GM18507 (cell line): Measurements from ENCODE around the gene LMBR1L.
A peak's percentile ranks its signal among the peaks of the same experiment; 100 is the strongest.
"Not testable (repeated sequence)": the region's sequence is repeated elsewhere in the genome, so short reads cannot be mapped to it uniquely, and the experiment has no call there.

Source experiments
- DNase-seq: peaks from one replicate; pipeline ENCODE4 v3.0.0; 2011; ENCODE audit warnings: low read depth; ENCODE audit not compliant: insufficient read length; ENCODE audit errors: extremely low spot score
- FAIRE-seq: peaks from 2 replicates; lab custom pipeline; 2011; peaks lifted over from hg19 to GRCh38; lab: Jason Lieb, UNC

The LMBR1L gene

DNA sequence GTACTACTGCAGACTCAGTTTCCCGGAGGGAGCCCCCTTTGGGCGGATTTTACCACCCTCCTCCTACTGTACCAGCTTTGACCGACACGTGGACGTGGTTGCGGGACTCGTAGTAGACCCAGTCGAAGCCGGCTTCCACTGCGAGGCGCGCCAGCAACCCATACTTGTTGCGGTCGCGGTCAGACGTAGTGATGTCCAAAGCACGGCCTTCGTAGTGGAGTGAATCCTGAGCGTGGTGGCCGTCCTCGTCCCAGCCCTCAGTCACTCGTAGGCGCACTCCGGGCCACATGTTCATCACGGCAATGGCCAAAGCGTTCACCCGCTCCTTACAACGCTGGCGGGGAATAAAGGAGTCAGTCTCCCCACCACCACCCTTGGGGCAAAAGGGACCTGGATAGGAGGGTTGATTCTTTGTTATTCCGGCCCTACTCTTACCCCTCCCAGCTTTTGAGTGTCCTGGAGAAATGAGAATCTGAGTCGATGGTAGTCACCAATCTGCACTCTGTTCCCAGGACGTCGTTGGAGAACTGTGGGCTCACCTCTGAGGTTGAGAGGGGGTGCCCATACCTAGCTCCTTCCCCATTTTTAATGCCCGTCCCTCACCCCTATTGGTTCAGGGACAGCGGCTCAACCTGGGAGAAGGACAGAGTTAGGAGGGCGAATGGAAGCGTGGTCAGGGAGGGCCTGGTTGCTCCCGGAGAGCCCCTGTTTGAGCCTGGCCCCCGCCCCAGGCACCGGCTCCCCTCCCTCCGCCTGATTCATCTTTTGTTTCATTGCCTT, 19.4 kb downstream of the LMBR1L start:
- DNase-seq (no peak), FAIRE-seq (no peak)

DNA sequence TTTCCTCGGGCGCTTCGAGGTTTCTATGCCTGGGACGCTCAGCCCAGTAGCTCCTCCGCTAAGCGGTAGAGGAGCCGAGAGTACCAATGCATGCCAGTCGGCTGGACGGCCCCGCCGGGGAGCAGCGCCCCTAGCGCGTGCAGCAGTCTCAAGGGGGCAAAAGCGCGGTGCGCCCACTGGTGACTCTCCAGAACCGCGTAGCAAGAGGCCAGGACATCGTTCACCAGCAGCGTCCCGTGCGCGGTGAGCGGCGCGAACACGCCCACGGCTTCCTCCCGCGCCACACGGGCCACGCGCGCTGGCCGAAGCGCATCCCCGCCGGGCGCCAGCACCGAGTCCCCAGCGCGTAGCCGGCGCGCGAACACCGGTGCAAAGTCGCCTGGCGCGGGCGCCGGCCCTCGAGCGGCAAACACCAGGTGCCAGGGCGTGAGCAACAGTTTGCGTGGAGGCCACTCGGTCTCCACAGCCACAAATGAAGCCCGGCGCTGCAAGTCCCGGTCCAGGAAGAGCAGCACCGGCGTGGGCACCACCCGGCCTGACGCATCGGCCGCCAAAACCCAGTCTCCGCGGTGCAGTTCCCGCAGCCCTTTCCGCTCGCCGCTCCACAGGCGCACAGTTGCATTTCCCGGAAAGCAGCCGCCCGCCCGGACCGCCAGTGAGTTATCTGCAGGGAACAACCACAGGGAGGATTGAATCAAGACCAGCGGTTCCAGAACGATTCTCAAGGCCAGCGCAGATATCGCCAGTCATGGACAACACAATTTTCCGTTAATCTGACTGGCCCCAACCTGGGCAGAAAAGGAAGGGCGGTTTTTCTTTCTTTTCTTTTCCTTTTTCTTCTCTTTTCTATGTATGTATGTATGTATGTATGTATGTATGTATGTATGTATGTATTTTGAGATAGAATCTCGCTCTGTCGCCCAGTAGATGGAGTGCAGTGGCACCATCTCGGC, 20.6 kb downstream of the LMBR1L start:
- no peak for DNase-seq
- FAIRE-seq, result no peak

DNA sequence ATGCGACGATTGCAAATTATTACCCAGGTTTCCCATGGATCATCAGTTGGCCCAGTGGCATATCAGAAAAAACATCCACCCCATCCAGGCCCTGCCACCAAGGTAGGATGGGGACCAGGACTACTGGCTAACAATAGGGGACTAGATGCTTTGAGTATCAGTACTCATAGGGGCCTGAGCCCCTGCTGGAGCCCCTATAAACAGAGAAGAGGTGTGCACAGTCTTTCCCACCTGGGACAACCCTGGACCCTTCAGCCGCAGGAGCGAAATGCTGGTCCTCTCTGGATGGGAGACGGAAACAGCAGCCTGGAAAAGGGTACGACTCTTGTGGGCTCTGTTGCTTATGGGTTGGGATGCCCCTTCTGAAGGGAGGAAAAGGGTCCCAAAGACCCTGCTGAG, 21.7 kb downstream of the LMBR1L start:
- DNase-seq, result no peak
- no peak for FAIRE-seq

DNA sequence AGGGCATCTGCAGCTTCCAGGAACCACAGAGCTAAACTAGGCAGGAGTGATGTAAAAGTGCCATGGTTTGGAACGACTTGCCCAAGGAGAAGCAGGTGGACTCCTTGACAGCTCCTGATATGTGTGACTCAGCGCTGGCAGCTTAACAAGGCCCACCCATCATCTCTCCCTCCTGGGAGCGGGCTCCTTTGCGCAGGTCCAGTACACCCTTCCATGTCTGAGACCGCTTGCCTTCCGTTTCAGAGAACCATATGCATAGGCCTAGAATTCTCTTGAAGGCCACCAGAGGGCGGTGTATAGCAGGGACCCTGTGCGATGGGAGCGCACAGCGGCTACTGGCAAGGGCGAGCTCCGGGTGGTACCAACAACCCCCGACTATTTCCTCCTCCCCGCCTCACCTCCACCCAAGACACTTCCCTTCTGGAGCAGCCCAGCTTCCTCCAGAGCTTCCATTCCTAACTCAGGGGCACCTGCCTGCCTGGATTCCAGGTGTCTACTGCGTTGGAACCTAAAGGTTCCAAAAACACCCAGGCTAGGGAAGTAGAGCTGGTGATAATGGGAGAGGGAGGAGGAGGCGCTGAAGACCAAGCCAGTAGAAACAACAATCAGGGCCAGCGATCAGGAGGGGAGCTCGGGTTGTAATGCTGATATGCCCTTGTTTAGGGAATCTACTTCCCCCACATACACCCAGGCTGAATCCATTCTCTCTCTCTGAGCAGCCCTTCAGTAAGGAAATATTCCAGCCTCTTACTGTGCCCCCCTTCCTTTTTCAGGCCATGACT, 22.3 kb downstream of the LMBR1L start:
- FAIRE-seq, result peak; percentile 88
- peak; percentile 55 for DNase-seq

DNA sequence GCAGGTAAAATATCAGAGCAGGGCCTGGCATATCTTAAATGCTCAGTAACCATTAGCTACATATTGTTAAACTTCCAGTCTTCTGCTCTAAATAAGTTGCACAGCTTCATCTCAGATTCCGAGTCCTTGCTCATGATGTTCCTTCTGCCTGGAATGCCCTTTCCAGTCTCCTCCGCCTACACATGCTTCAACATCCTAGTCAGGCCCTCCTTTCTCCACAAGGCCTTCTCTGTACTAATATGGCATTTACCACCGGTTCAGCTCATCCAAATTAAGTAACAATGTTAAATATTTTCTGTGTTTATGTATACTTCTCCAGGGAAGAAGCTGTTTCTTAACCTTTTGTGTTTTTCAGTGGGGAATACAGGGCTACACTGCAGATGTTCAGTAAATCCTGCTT, 24.5 kb downstream of the LMBR1L start:
- no peak for DNase-seq

DNA sequence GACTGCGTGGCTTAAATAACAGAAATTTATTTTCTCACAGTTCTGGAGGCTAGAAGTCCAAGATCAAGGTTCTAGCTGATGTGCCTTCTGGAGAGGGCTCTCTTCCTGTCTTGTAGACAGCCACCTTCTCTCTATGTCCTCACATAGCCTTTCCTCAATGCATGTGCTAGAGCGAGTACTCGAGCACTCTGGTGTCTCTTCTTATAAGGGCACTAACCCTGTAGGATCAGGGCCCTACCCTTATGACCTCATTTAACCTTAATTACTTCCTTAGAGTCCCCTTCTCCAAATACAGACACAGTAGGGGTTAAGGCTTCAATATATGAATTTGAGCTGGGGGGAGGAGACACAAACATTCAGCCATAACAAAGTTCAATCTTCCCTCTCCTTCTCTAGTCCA, 26.2 kb downstream of the LMBR1L start:
- FAIRE-seq (no peak), DNase-seq (no peak)

More for the DNA sequence above, 24.5 kb downstream of the LMBR1L start:
- FAIRE-seq, result no peak

DNA sequence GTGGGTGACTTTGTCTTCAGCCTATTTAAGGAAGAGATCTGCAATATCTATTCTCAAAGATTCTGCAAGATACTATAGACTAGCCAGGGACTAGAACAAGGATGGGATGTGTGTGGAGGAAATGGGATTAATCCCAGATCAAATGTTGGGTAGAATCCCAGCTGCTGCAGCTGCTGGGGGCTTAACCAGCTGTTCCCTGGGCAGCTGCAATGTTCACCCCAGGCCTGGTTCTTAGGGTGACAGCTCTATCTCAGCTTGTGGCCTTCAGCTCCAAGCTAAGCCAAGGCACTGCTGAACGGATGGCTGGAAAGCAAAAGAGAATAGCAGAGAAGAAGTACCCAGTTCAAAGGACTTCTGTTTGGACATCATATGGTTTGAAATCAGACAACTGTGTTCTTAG, 30.9 kb downstream of the LMBR1L start:
- no peak for FAIRE-seq
- no peak for DNase-seq

DNA sequence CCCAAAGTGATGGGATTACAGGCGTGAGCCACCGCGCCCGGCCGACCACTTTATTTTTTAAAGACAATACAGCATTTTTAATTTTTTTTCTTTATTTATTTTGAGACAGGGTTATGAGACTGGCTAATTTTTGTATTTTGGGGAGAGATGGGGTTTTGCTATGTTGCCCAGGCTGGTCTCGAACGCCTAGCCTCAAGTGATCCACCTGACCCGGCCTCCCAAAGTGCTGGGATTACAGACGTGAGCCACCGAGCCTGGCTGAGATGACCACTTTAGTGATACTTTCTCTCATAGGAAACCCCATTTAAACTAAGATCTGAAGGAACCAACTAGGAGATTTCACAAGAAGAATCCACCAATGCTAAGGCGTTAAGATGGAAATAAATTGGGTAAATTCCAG, 39.7 kb downstream of the LMBR1L start:
- FAIRE-seq (no peak), DNase-seq (no peak)

DNA sequence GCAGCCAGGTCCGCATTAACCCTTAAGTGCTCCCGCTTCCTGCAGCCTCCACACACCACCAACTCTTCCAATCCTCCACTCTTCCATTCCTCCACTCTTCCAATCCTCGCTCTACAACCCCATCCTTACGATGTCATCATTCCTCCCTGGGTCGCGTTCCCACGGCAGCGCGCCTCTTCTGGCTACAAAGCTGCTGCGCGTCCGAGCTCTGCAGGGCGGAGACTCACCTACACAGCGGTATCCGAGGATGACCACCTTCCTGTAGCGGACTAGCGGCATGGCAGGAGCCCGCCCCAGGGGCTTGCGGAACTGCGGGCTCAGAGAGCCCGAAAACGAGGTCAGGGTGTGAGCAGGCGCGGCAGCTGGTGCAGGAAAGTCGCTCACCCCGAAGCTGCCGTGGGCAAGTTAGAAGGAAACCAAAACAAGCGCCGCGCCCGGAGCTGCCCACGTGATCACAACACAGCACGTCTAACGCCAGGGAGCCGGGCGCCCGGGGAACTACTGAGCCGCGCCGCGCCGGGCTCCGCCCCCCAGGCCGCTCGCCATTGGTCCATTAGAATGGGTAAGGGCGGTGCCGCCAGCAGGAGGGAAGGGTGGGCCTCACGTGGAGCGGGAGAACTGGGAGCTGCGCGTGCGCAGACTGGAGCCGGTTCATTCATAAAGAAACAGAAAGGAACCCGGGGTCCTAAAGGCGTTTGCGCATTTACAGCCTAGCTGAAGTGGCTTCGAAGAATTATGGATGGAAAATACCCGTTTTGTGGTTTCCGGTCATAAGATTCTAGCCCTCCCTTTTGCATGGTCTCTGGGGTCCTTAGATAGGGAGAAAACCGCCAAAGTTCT, 40.9 kb downstream of the LMBR1L start, which contains the start of gene RHEBL1:
Gene RHEBL1, minus strand, starts transcription at position 473 of the 840 bp plus-strand sequence. Its CDS starts 194 bp downstream, at position 279.
- FAIRE-seq (peak; percentile 98), DNase-seq (peak; percentile 97)

DNA sequence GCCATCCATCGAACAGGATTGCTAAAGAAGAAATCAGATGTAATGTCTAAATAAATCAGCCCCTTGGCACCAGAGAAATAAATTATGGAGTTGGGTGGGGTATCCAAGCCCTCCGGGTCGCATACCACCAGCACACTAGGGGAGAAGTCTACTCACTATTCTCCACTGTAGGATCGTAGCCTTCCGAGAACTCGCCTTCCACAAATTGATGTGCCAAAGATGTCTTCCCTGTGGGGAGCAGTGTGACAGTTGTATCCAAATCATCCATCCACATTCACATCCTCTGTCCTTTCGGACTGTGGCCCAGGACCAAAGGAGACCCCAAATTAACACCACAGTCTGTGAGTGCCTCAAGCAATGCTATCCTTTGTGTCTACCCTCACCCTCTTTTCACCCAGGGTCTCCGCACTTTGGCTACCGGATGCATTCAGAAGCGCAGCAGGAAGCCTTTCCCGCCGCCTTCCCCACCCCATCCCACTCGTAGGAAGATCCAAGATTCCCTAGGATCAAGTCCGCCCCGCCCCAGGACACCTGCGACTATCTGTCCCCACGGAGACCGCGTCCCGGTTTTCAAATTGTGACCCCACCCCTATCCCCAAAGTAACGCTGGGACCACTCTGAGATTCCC, 41.7 kb downstream of the LMBR1L start:
- DNase-seq (no peak), FAIRE-seq (no peak)

DNA sequence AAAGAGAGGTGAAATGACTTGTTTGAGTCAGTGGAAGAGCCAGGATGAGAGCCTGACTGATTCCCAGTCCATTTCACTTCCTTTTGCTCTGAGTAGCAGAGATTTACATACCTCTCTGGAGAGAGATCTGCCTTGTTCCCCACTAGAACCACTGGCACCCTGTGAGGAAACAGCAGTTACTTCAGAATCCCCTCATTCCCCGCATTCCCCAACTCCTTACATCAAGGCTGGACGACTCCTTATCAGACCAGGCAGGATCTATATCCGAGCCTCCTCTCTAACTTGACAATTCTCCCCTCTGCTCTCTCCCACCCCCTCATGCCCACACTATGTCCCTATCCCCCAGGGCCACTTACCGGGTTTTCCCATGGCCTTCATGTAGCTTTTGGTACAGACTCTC, 44.5 kb downstream of the LMBR1L start:
- FAIRE-seq (no peak), DNase-seq (no peak)

DNA sequence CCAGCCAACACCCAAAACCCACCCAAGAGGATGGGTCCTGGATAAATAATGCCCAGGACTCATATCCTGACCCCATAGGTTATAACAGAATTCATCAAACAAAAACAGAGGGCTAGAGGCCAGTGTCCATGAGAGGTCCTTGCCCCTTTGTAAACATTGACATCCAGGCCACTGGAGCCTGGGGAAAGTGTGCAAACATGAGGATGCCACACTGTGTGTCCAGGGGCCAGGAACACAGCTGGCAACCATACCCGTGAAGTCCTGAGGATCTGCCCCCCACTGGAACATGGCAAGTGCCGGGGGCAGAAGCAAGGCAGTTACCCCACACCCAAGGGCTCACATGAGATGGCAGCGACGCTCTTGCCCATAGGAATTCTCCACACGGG, 45.9 kb downstream of the LMBR1L start:
- no peak for FAIRE-seq

DNA sequence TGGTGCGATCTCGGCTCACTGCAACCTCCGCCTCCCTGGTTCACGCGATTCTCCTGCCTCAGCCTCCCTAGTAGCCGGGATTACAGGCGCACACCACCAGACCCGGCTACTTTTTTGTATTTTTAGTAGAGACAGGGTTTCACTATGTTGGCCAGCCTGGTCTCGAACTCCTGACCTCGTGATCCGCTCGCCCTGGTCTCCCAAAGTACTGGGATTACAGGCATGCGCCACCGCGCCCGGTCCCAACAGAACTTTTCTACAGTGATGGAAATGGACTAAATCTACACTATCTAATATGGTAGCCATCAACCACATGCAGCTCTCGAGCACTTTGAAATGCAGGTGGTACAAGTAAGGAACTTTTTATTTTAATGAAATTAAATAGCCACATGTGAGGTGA, 48.7 kb downstream of the LMBR1L start:
- DNase-seq, FAIRE-seq: not testable (repeated sequence)

More for the DNA sequence above, 45.9 kb downstream of the LMBR1L start:
- no peak for DNase-seq

DNA sequence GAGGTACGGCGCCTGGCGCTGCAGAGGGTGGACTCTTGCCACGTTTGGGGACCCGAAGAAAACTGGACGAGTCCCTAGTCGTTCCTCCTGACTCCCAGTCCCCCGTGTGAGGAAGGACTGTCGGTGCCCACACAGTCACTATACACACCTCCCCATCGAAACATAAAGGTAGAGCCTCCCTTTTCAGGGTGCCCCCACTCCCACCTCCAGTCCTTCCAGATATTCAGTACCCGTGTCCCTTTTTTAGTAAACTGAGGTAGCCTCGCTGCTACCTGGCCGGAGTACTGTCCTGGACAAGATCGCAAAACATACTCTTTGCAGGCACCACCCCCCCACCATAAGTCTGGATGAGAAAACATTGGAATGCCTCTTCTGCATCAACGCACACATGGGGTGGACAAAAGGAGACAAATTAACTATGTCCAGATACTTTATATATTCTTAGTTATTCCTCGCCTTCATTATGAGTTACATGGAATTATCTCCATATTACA, 49.4 kb downstream of the LMBR1L start:
- DNase-seq (no peak), FAIRE-seq (no peak)

DNA sequence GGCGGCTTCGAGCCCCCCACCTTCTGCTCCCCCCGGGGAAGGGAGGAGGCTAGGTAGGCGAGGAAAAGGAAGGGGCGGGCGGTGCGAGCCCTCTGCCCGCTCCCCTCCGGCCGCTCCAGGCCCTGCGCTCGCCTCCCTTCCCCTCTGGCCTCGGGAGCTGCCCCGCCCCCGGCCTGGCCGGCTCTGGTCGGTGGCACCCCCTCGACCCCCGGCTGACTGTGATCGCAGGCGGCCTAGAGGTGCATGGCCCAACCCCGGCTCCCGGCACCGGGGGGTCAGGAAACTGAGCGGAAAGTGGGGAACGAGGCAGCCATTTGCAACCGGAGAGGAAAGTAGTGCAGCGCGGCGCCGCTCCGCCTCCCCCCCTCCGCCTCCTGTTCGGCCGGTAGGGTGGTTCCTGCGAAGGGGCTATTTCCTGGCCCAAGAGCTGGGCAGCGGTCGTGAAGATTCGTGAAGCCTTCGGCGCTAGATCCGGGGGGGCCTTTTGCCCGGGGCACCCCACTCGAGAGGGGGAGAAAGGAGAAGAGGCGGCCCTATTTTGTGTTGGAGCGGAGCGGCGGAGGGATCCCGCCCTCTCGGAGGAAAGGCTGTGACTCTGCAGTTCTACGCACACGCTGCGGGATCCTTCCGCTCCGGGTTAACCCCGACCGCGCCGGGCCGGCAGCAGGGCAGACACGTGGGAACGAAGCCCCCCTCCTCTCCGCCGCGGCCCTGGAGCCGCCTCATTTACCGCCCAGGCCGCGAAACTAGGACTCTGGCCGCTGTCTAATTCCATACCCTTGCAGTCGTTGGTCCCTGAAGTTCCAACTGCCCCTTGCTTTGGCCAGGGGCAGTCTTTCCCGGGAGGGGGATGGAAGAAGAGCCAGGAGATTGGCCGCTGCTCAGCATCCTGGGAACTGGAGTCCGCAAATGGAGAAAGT, 50.1 kb downstream of the LMBR1L start, which contains the start of gene KMT2D:
Gene KMT2D, minus strand, starts transcription at position 558 of the 920 bp plus-strand sequence. CDS start 5,470 bp downstream, outside the sequence.
- FAIRE-seq, result peak; percentile 64
- DNase-seq, result peak; percentile 81

DNA sequence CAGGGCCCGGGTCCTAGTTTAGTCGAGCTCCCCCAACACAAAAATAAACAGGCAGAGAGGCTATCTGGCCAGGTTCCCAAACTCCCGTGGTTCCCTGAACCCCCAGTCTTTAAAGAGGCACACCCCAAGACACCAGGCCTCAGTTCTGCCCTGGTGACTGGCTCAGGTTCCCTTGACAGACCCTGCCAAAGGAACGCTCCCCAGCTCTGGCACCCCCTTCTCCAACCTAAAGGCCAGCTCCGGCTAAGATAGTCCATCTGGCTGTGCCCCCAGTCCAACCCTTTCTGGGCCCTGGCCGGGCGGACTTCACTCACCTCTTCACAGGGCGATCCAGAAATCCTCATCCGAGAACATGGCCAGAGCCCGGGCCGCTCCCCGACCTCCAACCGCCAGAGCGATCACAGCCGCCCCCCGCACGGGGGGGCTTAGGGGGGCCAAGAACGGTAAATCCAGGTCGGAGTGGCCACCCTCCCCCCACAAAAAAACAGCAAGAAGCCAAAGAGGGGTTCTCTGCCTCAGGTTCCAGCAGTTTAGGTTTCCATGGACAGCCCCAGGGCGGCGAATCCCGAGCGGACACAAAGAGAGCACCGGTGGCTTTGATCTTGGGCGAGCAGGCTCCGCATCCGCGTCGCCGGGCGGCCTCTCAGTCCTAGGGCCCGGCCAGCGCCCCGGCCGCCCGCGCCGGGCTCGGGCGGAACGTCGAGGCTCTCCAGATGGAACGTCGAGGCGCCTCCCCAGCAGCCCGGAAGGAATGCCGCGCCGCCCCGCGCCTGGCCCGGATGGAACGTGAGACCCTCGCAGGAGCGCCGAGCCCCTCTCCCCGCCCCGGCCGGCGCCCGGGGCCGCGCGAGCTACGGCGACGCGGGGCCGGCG, 51.1 kb downstream of the LMBR1L start:
- DNase-seq (no peak), FAIRE-seq (no peak)
